HCT116 (cell line): ENCODE data around the gene MPZL2. TPM values are rescaled to one million over a fixed set of nuclear protein-coding genes. Genes with fewer than 3 reads are reported as not detected.

Experiments used
- ATAC-seq: fragments of 200-7000 bp; cut with Tn5 transposase; 2 replicates; pipeline ENCODE4 v1.9.1; 2020; ENCODE audit warnings: mild to moderate bottlenecking, moderate library complexity
- BruUV-seq: library from RNA; stranded (reverse); fragments of 400-500 nt; replicated peaks from 2 replicates; lab custom pipeline; 2021; lab: Mats Ljungman, UMichigan
- CTCF ChIA-PET: fragments of 300-600 bp; sonication (Branson Sonifier 250); formaldehyde crosslinking; loops from one replicate; lab custom pipeline; 2021; ENCODE audit warnings: antibody characterized with exemption; lab: Charles Lee
- POLR2A ChIA-PET: fragments of 300-600, 350-600 bp; sonication (Branson Sonifier 250); formaldehyde crosslinking; loops from one replicate; lab custom pipeline; 2021; ENCODE audit warnings: antibody characterized with exemption; lab: Charles Lee
- RAD21 ChIA-PET, 2 experiments: fragments of 300-600 bp; sonication (Branson Sonifier 250); formaldehyde crosslinking; loops; one replicate each; lab custom pipeline; 2023; ENCODE audit warnings: low total read pairs in 2 of 2; ENCODE audit not compliant: uncharacterized antibody in 2 of 2, unreplicated experiment in 2 of 2, low non-redundant PET in 1 of 2; lab: Charles Lee
- DNase-seq: peaks from one replicate; pipeline ENCODE4 v3.0.0-alpha.2; 2010; ENCODE audit warnings: low read depth, low spot score
- H2AFZ ChIP-seq: fragments of 200-600 bp; shearing (Covaris generic), sonication (generic); 2 replicates; pipeline ENCODE4 v1.6.1; 2017; ENCODE audit warnings: low read depth, mixed run types, mixed read lengths, antibody characterized with exemption, low read length; ENCODE audit not compliant: poor library complexity, severe bottlenecking
- H3K27ac ChIP-seq: 2 replicates; pipeline ENCODE4 v1.5.1; 2012; ENCODE audit warnings: low read depth, low read length
- H3K27me3 ChIP-seq: fragments of 200-600 bp; sonication (generic); 2 replicates; pipeline ENCODE4 v1.6.1; 2016; ENCODE audit warnings: mixed run types, low read length, mixed read lengths; ENCODE audit not compliant: insufficient read depth
- H3K36me3 ChIP-seq, 2 experiments: fragments of 200-500 bp in 1 of 2; fragments of 200-600 bp in 1 of 2; sonication (Bioruptor generic) in 1 of 2; sonication (generic) in 1 of 2; 2 replicates each; pipeline versions ENCODE4 v1.5.1 to v1.6.1; 2014 to 2016; ENCODE audit warnings: low read length in 2 of 2, inconsistent platforms in 1 of 2, mixed read lengths in 1 of 2, mixed run types in 1 of 2; ENCODE audit not compliant: insufficient read depth in 2 of 2, control insufficient read depth in 1 of 2
- H3K4me1 ChIP-seq, 2 experiments: fragments of 200-600 bp in 1 of 2; sonication (generic) in 1 of 2; 2 replicates each; pipeline versions ENCODE4 v1.5.1 to v1.6.1; 2012 to 2017; ENCODE audit warnings: low read length in 2 of 2, inconsistent platforms in 1 of 2, mild to moderate bottlenecking in 1 of 2, mixed read lengths in 1 of 2, mixed run types in 1 of 2, moderate library complexity in 1 of 2; ENCODE audit not compliant: insufficient read depth in 2 of 2, control insufficient read depth in 1 of 2
- H3K4me2 ChIP-seq: fragments of 200-600 bp; sonication (generic); 2 replicates; pipeline ENCODE4 v1.6.1; 2017; ENCODE audit warnings: mixed run types, low read length, mixed read lengths
- H3K4me3 ChIP-seq, 2 experiments: fragments of 200-600 bp in 1 of 2; sonication (generic) in 1 of 2; replicated peaks in 1 of 2; 2 replicates each; pipeline ENCODE4 v1.5.1; 2011 to 2016; ENCODE audit warnings: low read length in 2 of 2, control low read depth in 1 of 2, low read depth in 1 of 2, mild to moderate bottlenecking in 1 of 2, mixed read lengths in 1 of 2, mixed run types in 1 of 2
- H3K79me2 ChIP-seq: fragments of 200-600 bp; sonication (generic); 2 replicates; pipeline ENCODE4 v1.6.1; 2017; ENCODE audit warnings: mild to moderate bottlenecking, mixed run types, low read length, moderate library complexity, mixed read lengths; ENCODE audit not compliant: insufficient read depth
- H3K9ac ChIP-seq: fragments of 200-600 bp; sonication (generic); 2 replicates; pipeline ENCODE4 v1.6.1; 2016; ENCODE audit warnings: low read length, mixed read lengths
- H3K9me2 ChIP-seq: fragments of 200-600 bp; sonication (generic), shearing (Covaris generic); 2 replicates; pipeline ENCODE4 v1.6.1; 2017; ENCODE audit warnings: mixed run types, mild to moderate bottlenecking, moderate library complexity; ENCODE audit not compliant: insufficient read depth
- H3K9me3 ChIP-seq, 2 experiments: fragments of 200-500 bp in 1 of 2; fragments of 200-600 bp in 1 of 2; sonication (Bioruptor generic) in 1 of 2; sonication (generic) in 1 of 2; 2 replicates each; pipeline ENCODE4 v1.6.1; 2014 to 2017; ENCODE audit warnings: low read length in 2 of 2, mixed read lengths in 2 of 2, inconsistent platforms in 1 of 2, low read depth in 1 of 2, mild to moderate bottlenecking in 1 of 2, mixed run types in 1 of 2, moderate library complexity in 1 of 2; ENCODE audit not compliant: control insufficient read depth in 1 of 2, insufficient read depth in 1 of 2
- H4K20me1 ChIP-seq: fragments of 200-600 bp; sonication (generic), shearing (Covaris generic); 2 replicates; pipeline ENCODE4 v1.6.1; 2017; ENCODE audit warnings: mixed run types, mild to moderate bottlenecking, moderate library complexity; ENCODE audit not compliant: insufficient read depth
- ATF3 ChIP-seq: IDR thresholded peaks from 2 replicates; pipeline ENCODE4 v1.6.1; 2012
- CBX3 ChIP-seq: IDR thresholded peaks from 2 replicates; pipeline ENCODE4 v1.6.1; 2012; ENCODE audit warnings: low read depth
- CEBPB ChIP-seq: IDR thresholded peaks from 2 replicates; pipeline ENCODE4 v1.6.1; 2012; ENCODE audit warnings: low read depth
- JUND ChIP-seq: IDR thresholded peaks from 2 replicates; pipeline ENCODE4 v1.6.1; 2012
- POLR2A ChIP-seq: IDR thresholded peaks from 2 replicates; pipeline ENCODE4 v1.7.0; 2011; ENCODE audit warnings: borderline replicate concordance; ENCODE audit not compliant: insufficient read depth, insufficient read length; ENCODE audit errors: extremely low read depth
- POLR2AphosphoS5 ChIP-seq: IDR thresholded peaks from 2 replicates; pipeline ENCODE4 v1.6.1; 2011; ENCODE audit warnings: mild to moderate bottlenecking, low read depth, low read length, moderate library complexity
- RAD21 ChIP-seq: IDR thresholded peaks from 2 replicates; pipeline ENCODE4 v1.6.1; 2012; ENCODE audit warnings: low read depth, mild to moderate bottlenecking
- REST ChIP-seq: IDR thresholded peaks from 2 replicates; pipeline ENCODE4 v1.6.1; 2012; ENCODE audit warnings: low read depth
- SP1 ChIP-seq: IDR thresholded peaks from 2 replicates; pipeline ENCODE4 v1.6.1; 2012; ENCODE audit warnings: low read depth
- TCF7L2 ChIP-seq: IDR thresholded peaks from 2 replicates; pipeline ENCODE4 v1.7.0; 2011; ENCODE audit warnings: borderline replicate concordance, inconsistent platforms; ENCODE audit not compliant: insufficient read depth, insufficient read length; ENCODE audit errors: extremely low read depth
- ZFX ChIP-seq: fragments of 450-650 bp; IDR thresholded peaks from 2 replicates; pipeline ENCODE4 v1.6.1; 2017
- ZNF274 ChIP-seq: fragments of 200-500 bp; sonication (Bioruptor generic); IDR thresholded peaks from 2 replicates; pipeline ENCODE4 v1.6.1; 2014; ENCODE audit warnings: mild to moderate bottlenecking, low read depth, low read length, inconsistent platforms
- intact Hi-C: fragments of 100-400 bp; cut with micrococcal nuclease; formaldehyde crosslinking; loops from 2 replicates; pipeline ENCODE4 v1.10.0; 2022
- total RNA-seq: library from RNA; stranded (reverse); gene quantifications from one replicate; pipeline ENCODE4 v1.2.1, GENCODE V29; 2021; ENCODE audit not compliant: unreplicated experiment

Gene MPZL2
- total RNA-seq, 1 experiment from 2014 or later = 16.8 TPM

- Histone ChIP-seq H2AFZ (peak overlapping the region; percentile 59), H3K36me3 (no peaks in the 10 kb centered on the region; a peak in 1 of 4 replicates), H3K4me2 (peak overlapping the region; percentile 74), H4K20me1 (no peaks in the 10 kb centered on the region), H3K27me3 (no peaks in the 10 kb centered on the region), H3K79me2 (no peaks in the 10 kb centered on the region), H3K9me2 (no peaks in the 10 kb centered on the region), H3K27ac (peak overlapping the region; percentile 66), H3K9me3 (no peaks in the 10 kb centered on the region), H3K4me3 (peak overlapping the region; percentile 59 to 64), H3K4me1 (peaks cover 14 to 33% of the 10 kb centered on the region in 2 experiments; a peak in 3 of 4 replicates), H3K9ac (peak overlapping the region; percentile 64)
- ATAC-seq = no peak
- TF ChIP-seq CBX3 (no peak), JUND (no peak), TCF7L2 (no peak), POLR2AphosphoS5 (no peak), POLR2A (no peak)
- CTCF ChIA-PET = interaction anchor here (1.1 to 1.6 kb wide), 3 partner anchors 31 to 108 kb away, joined by 3 to 5 read pairs (median 4); no protein-coding TSS in a partner anchor
- intact Hi-C loops = no loop called here
- no TSS peak for BruUV-seq
- RAD21 ChIA-PET = interaction anchor here in 1 of 2 experiments (1.0 kb wide), 1 partner anchor 27 kb away, joined by 4 read pairs; no protein-coding TSS in a partner anchor
- POLR2A ChIA-PET = interaction anchor here (1.1 to 2.3 kb wide), 4 partner anchors 10 to 13 kb away, joined by 3 to 10 read pairs (median 7); partner anchors contain the start of gene MPZL3
- DNase-seq = no peak
Observed at GRCh38 chr11:118264569-118265465, 720 bp upstream of the MPZL2 start.

- Histone ChIP-seq H4K20me1 (no peaks in the 10 kb centered on the region), H3K27ac (peak overlapping the region; percentile 66; the same call in 1 of the 2 replicates), H3K9ac (peak overlapping the region; percentile 64), H3K9me3 (no peaks in the 10 kb centered on the region), H3K9me2 (no peaks in the 10 kb centered on the region), H3K4me1 (peaks cover 14 to 33% of the 10 kb centered on the region in 2 experiments; a peak in 3 of 4 replicates), H2AFZ (no peak overlapping the region), H3K79me2 (no peaks in the 10 kb centered on the region), H3K36me3 (peaks cover 0 to 2% of the 10 kb centered on the region in 2 experiments; a peak in 1 of 4 replicates), H3K4me3 (peak overlapping the region; percentile 59 to 64), H3K4me2 (peak overlapping the region; percentile 74), H3K27me3 (no peaks in the 10 kb centered on the region)
- ATAC-seq = no peak
- intact Hi-C loops = no loop called here
- TF ChIP-seq ZFX (no peak), CEBPB (no peak), ZNF274 (no peak), SP1 (no peak), RAD21 (no peak), ATF3 (no peak), REST (no peak), POLR2AphosphoS5 (no peak)
- ChIA-PET RAD21 (no interaction called here), CTCF (no interaction called here), POLR2A (interaction anchor here (1.7 to 2.3 kb wide), 3 partner anchors 8 to 14 kb away, joined by 6 to 10 read pairs (median 8); partner anchors contain the start of gene MPZL3)
- BruUV-seq = no TSS peak
- no peak for DNase-seq
Observed at GRCh38 chr11:118263112-118263511, 985 bp downstream of the MPZL2 start.
